OCI-LY7 (cell line): ENCODE results near the gene KRTAP5-7.

Source experiments
- CTCF ChIP-seq: fragments of 200-600 bp; sonication (generic); conservative IDR thresholded peaks from 2 replicates; pipeline ENCODE4 v1.5.1; 2014; ENCODE audit warnings: mild to moderate bottlenecking, antibody characterized with exemption, low read length, moderate library complexity, mixed read lengths
- EZH2phosphoT487 ChIP-seq: fragments of 200-600 bp; sonication (generic); IDR thresholded peaks from 2 replicates; pipeline ENCODE4 v1.6.1; 2018; ENCODE audit warnings: low read depth, borderline replicate concordance, mild to moderate bottlenecking, mixed run types, antibody characterized with exemption, low read length, moderate library complexity, mixed read lengths

GRCh38 chr11:71558996-71559395, 31.9 kb downstream of the KRTAP5-7 start:
- TF ChIP-seq CTCF (no peak), EZH2phosphoT487 (no peak)
